GM10248 (cell line): ENCODE data around the gene PRR33.

Source experiments
- CTCF ChIA-PET: fragments of 300-600 bp; sonication (Branson Sonifier 250); formaldehyde crosslinking; extraction: SDS; loops from one replicate; lab custom pipeline; 2021; ENCODE audit warnings: antibody characterized with exemption; lab: Yijun Ruan, JAX
- POLR2A ChIA-PET: fragments of 350-650 bp; sonication (Branson Sonifier 250); formaldehyde crosslinking; extraction: SDS; loops from one replicate; lab custom pipeline; 2020; ENCODE audit warnings: antibody characterized with exemption; lab: Yijun Ruan, JAX
- DNase-seq: peaks from one replicate; pipeline ENCODE4 v3.0.0; 2012; ENCODE audit errors: extremely low spot score
- CTCF ChIP-seq: IDR thresholded peaks from 2 replicates; pipeline ENCODE4 v1.5.1; 2012; ENCODE audit warnings: mild to moderate bottlenecking, low read depth; ENCODE audit errors: extremely low read depth, missing control alignments, control extremely low read depth

The PRR33 gene

GRCh38 chr11:1916986-1917522, 25.4 kb upstream of the PRR33 start:
- ChIA-PET CTCF (interaction anchor here (1.4 to 2.6 kb wide), 4 partner anchors 21 to 84 kb away, joined by 3 to 16 read pairs (median 8); partner anchors contain the start of gene PRR33), POLR2A (interaction anchor here (0.7 to 0.9 kb wide), 2 partner anchors 19 to 35 kb away, joined by 3 read pairs; no protein-coding TSS in a partner anchor)
- TF ChIP-seq CTCF, result no peak
- no peak for DNase-seq

- DNase-seq, result no peak
- ChIA-PET CTCF (interaction anchor here (1.4 to 2.6 kb wide), 4 partner anchors 20 to 83 kb away, joined by 3 to 16 read pairs (median 8); partner anchors contain the start of gene PRR33), POLR2A (interaction anchor here (0.9 kb wide), 1 partner anchor 34 kb away, joined by 3 read pairs; no protein-coding TSS in a partner anchor)
- TF ChIP-seq CTCF, result no peak
Observed at GRCh38 chr11:1916132-1916985, 24.7 kb upstream of the PRR33 start.

- ChIA-PET CTCF (interaction anchor here (2.6 kb wide), 1 partner anchor 34 kb away, joined by 16 read pairs; no protein-coding TSS in a partner anchor), POLR2A (no interaction called here)
- TF ChIP-seq CTCF, result no peak
- DNase-seq, result no peak
Observed at GRCh38 chr11:1915795-1916131, 24.1 kb upstream of the PRR33 start.

- TF ChIP-seq CTCF, result no peak
- no peak for DNase-seq
- ChIA-PET POLR2A (no interaction called here), CTCF (interaction anchor here (1.2 to 3.1 kb wide), 3 partner anchors 9 to 31 kb away, joined by 3 to 10 read pairs (median 5); no protein-coding TSS in a partner anchor)
Observed at GRCh38 chr11:1913271-1914060, 21.8 kb upstream of the PRR33 start.

- no peak for DNase-seq
- CTCF ChIA-PET, result interaction anchor here (3.1 kb wide), 1 partner anchor 30 kb away, joined by 10 read pairs; no protein-coding TSS in a partner anchor
- POLR2A ChIA-PET, result no interaction called here
Observed at GRCh38 chr11:1912289-1912878, 20.7 kb upstream of the PRR33 start.

More at GRCh38 chr11:1912289-1912878, 20.7 kb upstream of the PRR33 start:
- no peak for TF ChIP-seq CTCF
